Activated CD8-positive, alpha-beta memory T cell treated with anti-CD3 and anti-CD28 coated beads, Interleukin-2, amount 50 U/mL, for 24 hours (primary cell): ENCODE measurements around the gene ABHD14A.
"Not testable (repeated sequence)": the region's sequence is repeated elsewhere in the genome, so short reads cannot be mapped to it uniquely, and the experiment has no call there.

Experiments
- DNase-seq: peaks from one replicate; pipeline ENCODE4 v3.0.0-alpha.2; 2020; ENCODE audit errors: extremely low read depth

Gene ABHD14A

GRCh38 chr3:51974963-51975851 is at the start of gene ABHD14A:
ABHD14A (plus strand) TSS chr3:51975064; CDS start chr3:51975136, 72 bp downstream.
- DNase-seq: no peak

DNA sequence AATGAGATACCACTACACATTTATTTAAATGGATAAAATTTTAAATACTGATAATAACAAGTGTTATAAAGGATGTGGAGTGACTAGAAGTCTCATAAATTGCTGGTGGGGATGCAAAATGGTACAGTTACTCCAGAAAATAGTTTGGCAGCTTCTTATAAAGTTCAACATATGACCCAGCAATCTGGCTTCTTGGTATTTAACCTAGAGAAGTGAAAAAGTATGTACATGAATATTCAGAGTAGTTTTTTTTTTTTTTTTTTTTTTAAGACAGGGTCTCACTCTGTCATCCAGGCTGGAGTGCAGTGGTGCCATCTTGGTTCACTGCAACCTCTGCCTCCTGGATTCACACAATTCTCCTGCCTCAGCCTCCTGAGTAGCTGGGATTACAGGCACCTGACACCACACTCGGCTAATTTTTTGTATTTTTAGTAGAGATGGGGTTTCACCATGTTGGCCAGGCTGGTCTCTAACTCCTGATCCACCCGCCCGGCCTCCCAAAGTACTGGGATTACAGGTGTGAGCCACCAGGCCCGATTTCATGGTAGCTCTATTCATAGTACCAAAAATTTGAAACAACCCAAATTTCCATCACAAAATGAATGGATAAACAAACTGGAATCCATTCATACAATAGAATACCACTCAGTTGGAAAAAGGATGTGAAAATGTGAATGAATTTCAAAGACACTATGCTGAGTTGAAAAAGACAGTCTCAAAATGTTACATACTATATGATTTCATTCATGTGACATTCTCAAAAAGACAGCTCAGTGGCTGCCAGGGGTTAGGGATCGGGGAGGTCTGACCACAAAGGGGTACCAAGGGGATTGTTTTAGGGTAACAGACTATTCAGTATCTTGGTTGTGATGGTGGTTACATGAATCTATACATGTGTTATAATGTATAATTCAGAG is 47.5 kb upstream of the ABHD14A start:
- no peak for DNase-seq

- no peak for DNase-seq
Measured at GRCh38 chr3:51928438-51928837, 46.4 kb upstream of the ABHD14A start.

- DNase-seq: not testable (repeated sequence)
Measured at GRCh38 chr3:51928981-51929380, 45.9 kb upstream of the ABHD14A start.

GRCh38 chr3:51929420-51930003 is 45.4 kb upstream of the ABHD14A start:
- DNase-seq: no peak

- no peak for DNase-seq
Measured at GRCh38 chr3:51930439-51930838, 44.4 kb upstream of the ABHD14A start.

- DNase-seq: no peak
Measured at GRCh38 chr3:51931756-51932155, 43.1 kb upstream of the ABHD14A start.

DNA sequence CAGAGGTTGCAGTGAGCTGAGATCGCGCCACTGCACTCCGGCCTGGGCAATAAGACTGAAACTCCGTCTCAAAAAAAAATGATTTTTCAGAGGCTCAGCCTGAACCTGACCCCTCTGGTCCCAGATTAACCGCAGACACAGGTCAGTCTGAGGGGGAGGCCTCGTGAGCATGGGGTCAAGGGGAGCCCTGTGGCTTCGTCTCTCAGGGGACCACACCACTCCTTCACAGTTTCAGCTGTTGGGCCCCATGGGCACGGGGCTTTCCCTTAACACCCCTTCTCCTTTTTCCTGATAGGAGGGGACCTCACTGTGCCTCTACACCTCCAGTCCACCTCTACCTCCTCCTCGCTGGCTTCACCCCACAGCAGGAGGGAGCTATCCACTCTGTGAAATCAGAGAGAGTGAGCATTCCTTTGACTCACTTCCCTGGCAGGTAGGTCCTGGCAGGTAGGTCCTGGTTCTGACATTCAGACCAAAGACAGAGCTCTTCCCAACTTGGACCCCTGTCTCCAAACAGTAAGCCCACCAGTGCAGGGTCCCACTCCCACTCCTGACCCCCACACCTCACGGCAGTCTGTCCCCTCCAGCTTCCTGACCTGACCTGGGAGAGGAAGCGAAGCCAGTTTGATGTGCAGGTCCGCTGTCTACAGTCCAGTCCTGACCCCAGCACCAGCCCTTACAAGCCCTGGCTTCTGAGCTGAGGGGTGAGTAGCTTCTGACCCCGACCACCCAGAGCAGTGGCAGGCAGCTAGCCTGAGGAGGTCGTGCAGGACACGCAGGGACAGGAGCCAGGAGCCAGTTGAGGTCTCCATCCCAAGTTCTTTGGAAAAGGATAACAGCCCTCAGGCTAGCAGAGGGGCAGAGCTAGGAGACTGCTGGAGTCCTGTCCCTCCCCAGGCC is 42.1 kb upstream of the ABHD14A start:
- no peak for DNase-seq

DNA sequence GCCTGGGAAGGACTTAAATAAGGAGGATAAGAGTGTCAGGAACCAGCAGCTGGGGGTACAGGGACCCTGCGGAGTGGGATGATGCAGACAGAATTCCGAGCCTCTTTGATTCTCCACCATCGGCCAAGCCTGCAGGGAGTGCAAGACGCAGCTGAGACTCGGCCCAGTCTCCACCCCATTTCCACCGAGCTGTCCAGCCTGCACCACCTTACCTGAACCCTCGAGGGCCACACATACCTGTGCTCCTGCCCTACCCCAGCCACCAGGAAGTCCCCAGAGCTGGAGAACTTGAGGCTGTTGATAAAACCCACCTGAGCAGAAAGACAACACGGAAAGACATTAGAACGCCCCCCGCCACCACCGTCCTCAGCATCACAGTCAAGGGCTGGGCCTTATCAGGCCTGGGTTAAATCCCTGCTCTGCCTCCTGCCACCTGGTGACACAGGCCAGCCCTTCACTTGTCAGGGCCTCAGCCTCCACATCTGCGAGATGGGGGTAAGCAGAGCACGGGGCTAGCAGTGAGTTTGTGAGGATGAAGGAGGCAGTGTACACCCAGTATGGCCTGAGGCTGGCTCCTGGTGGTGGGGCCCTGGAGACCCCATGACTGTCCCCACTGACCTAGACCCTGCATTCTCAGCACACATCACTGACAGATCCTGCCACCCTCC is 41.3 kb upstream of the ABHD14A start:
- no peak for DNase-seq

DNA sequence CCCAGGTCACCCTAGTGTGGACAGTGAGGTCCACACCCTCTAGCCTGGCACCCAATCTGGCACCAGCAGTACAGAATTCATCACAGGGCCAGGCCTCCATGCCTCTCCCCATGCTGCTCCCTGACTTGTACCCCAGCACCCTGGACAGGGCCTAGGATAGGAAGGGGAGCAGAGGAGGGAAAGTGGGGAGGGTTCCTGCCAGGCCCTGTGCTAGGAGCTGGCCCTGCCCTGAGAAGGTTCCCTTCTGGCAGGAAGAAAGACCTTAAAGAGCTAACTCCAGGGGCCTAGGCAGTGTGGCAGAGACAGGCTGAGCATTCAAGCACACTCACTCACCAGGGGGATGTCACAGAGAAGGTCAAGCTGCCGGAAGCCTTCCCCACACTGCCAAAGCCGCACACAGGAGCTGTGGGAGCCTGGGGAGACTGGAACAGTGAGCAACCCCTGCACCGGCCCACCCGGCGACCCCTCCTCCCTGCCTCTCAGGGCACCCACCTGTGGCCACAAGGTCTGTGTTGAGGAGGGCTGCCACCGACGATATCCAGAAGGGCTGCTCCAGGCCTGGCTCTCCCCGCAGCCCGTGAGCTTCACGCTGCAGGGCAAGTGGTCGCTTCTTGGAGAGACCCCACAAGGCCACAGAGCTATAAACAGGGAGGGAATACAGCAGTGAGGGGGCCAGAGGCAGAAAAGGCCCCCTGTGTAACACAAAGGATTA is 40.6 kb upstream of the ABHD14A start:
- no peak for DNase-seq

DNA sequence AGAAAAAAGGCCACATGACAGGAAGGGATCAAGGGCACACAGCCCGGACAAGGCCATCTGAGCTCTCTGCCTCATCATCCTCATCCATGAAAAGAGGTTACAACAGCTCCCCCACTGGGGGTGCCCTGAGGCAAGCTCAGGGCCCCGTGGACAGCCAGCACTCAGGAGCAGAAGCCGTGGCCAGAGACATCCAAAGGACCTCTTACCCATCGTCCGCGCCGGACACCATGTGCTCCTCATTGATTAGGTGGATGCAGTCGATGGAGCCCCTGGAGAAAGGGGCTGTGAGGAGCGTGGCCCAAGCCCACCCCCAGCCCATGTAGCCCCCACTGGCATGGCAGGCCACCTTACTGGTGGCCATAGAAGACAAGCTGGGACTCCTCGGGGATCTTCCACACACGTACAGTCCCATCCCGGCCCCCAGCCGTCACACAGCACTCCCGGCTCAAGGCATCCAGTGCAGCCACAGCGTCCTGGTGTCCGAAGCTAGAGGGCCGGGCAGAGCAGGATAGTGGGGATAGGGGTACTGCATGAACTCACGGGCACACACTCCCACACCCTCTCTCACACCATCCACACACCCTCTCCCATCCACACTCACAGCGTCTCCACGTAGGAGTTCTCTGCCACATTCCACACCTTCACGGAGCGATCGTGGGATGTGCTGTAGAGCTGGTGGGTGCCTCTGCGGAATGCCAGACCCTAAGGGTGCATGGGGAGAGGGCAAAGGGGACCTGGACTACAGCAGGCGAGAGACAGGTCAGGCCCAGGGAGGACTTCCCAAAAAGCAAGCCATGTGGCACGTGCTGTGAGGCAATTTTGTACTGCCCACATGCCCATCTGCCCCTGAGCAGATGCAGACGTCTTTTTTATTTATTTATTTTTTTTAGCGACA is 39.6 kb upstream of the ABHD14A start:
- DNase-seq: no peak

- no peak for DNase-seq
Measured at GRCh38 chr3:51935886-51936755, 38.7 kb upstream of the ABHD14A start.

GRCh38 chr3:51937014-51937413 is 37.9 kb upstream of the ABHD14A start:
- no peak for DNase-seq

GRCh38 chr3:51937611-51938450 is 37.0 kb upstream of the ABHD14A start:
- DNase-seq: no peak

GRCh38 chr3:51938780-51939425 is 36.0 kb upstream of the ABHD14A start:
- no peak for DNase-seq

- no peak for DNase-seq
Measured at GRCh38 chr3:51940648-51941462, 34.0 kb upstream of the ABHD14A start.
